ENCODE results near the gene CPNE4. TPM values are rescaled to one million over a fixed set of nuclear protein-coding genes. Genes with fewer than 3 reads are reported as not detected.

Gene CPNE4
- total RNA-seq, 1 experiment from 2014 or later, result 31.1 TPM

DNA sequence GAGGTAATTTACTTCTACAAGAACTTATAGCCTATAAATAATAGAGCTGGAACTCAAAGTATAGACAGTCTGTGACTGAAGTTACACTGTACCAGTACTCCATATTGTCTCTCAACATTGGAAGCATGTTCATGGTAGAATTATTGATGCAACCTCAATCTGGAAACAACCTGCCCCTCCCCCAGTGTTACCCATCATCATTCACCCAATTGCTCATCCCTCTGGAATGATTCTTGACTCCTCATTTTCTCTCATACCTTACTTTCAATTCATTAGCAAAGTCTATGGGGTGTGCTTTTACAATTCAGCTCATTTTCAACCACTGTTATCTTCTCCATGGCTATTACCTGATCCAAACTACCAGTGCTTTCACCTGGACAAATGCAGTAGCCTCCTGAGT is 151.7 kb downstream of the CPNE4 start:
- Mint-ChIP-seq H3K27ac (ENCODE audit: unreplicated experiment) (no peak overlapping the region), H3K4me3 (ENCODE audit: low read depth, unreplicated experiment) (no peak overlapping the region), H3K4me1 (ENCODE audit: low read depth, unreplicated experiment) (peaks cover 8% of the 10 kb centered on the region), H3K36me3 (ENCODE audit: insufficient read depth, unreplicated experiment) (no peaks in the 10 kb centered on the region), H3K27me3 (ENCODE audit: unreplicated experiment) (no peaks in the 10 kb centered on the region), H3K9me3 (ENCODE audit: low read depth, unreplicated experiment) (peaks cover 3% of the 10 kb centered on the region)
- no peak for DNase-seq
- intact Hi-C loops (cut with micrococcal nuclease; ENCODE audit: unreplicated experiment), result no loop called here
- TF ChIP-seq, protein P1, sequence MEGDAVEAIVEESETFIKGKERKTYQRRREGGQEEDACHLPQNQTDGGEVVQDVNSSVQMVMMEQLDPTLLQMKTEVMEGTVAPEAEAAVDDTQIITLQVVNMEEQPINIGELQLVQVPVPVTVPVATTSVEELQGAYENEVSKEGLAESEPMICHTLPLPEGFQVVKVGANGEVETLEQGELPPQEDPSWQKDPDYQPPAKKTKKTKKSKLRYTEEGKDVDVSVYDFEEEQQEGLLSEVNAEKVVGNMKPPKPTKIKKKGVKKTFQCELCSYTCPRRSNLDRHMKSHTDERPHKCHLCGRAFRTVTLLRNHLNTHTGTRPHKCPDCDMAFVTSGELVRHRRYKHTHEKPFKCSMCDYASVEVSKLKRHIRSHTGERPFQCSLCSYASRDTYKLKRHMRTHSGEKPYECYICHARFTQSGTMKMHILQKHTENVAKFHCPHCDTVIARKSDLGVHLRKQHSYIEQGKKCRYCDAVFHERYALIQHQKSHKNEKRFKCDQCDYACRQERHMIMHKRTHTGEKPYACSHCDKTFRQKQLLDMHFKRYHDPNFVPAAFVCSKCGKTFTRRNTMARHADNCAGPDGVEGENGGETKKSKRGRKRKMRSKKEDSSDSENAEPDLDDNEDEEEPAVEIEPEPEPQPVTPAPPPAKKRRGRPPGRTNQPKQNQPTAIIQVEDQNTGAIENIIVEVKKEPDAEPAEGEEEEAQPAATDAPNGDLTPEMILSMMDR (IDR thresholded peaks at IDR 0.05; ENCODE audit: unreplicated experiment), result no peak
- CTCF ChIA-PET, result interaction anchor here (0.7 kb wide), 1 partner anchor 88 kb away, joined by 4 read pairs; no protein-coding TSS in a partner anchor
- no TSS peak for BruUV-seq (replicated peaks)

DNA sequence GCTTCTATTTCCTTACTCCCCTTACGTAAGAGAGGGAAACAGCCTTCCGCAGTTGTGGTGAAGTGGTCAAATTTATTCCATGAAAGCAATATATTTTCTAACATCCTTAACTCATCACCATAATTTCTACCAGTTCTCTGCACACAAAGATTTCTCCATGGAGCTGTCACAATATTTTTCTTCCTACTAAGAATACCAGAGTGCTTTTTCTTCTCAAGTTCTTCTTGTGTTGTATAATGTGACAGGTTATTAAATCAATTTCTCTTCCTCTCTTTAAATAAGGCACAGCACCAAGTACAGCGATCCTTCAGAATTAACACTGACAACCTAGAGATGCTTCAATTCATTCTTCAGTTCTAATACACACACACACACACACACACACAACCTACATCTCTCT is 153.0 kb downstream of the CPNE4 start:
- no peak overlapping the region for H3K27ac Mint-ChIP-seq (ENCODE audit: unreplicated experiment)
- intact Hi-C loops (cut with micrococcal nuclease; ENCODE audit: unreplicated experiment), result no loop called here
- H3K4me3 Mint-ChIP-seq (ENCODE audit: low read depth, unreplicated experiment), result no peak overlapping the region
- H3K36me3 Mint-ChIP-seq (ENCODE audit: insufficient read depth, unreplicated experiment), result no peaks in the 10 kb centered on the region
- CTCF ChIA-PET, result no interaction called here
- H3K4me1 Mint-ChIP-seq (ENCODE audit: low read depth, unreplicated experiment), result peaks cover 8% of the 10 kb centered on the region
- TF ChIP-seq, protein P1 (IDR thresholded peaks at IDR 0.05; ENCODE audit: unreplicated experiment), result no peak
- no peaks in the 10 kb centered on the region for H3K9me3 Mint-ChIP-seq (ENCODE audit: low read depth, unreplicated experiment)
- BruUV-seq (replicated peaks), result no TSS peak
- no peaks in the 10 kb centered on the region for H3K27me3 Mint-ChIP-seq (ENCODE audit: unreplicated experiment)
- no peak for DNase-seq

DNA sequence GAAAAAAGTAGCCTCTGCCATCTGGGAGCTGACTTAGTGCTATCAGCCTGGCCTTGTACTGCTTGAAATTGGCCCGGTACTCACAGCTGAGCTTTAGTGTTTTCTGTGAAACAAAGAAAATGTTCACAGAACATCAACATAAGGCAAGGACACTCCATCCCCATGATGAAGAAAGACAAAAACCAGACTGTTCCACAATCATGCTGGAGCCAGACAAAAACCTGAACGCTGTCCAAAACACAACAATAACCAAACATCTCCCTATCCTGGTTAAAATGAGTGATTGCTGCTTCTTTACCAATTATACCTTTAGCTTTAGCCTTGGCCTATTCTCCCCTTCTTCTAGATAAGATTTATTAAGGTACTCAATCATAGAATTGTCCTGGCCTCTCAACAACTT is 153.9 kb downstream of the CPNE4 start:
- Mint-ChIP-seq H3K27me3 (ENCODE audit: unreplicated experiment) (no peaks in the 10 kb centered on the region), H3K4me3 (ENCODE audit: low read depth, unreplicated experiment) (no peak overlapping the region), H3K4me1 (ENCODE audit: low read depth, unreplicated experiment) (peaks cover 8% of the 10 kb centered on the region), H3K36me3 (ENCODE audit: insufficient read depth, unreplicated experiment) (no peaks in the 10 kb centered on the region), H3K9me3 (ENCODE audit: low read depth, unreplicated experiment) (no peaks in the 10 kb centered on the region), H3K27ac (ENCODE audit: unreplicated experiment) (no peak overlapping the region)
- TF ChIP-seq, protein P1 (IDR thresholded peaks at IDR 0.05; ENCODE audit: unreplicated experiment), result no peak
- BruUV-seq (replicated peaks), result no TSS peak
- no peak for DNase-seq
- intact Hi-C loops (cut with micrococcal nuclease; ENCODE audit: unreplicated experiment), result no loop called here
- CTCF ChIA-PET, result interaction anchor here (0.6 kb wide), 1 partner anchor 375 kb away, joined by 3 read pairs; no protein-coding TSS in a partner anchor

DNA sequence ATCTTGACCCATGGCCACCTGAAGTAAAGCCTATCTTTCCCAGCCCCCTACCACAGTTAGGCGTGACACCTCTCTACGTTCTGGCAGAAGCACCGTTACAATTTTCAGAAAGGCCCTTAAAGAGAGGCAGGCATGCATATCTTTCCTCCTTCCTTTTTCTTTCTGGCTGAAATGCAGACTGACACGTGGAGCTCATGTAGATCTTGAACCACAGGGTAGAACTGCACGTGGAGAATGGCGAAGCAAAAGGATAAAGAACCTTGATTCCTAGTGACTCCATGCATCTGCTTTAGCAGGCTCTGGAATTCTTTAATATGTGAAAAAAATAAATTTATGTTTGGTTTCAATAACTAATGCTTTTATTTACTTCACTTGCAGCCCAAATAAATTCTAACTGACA is 166.6 kb downstream of the CPNE4 start:
- no peaks in the 10 kb centered on the region for H3K4me1 Mint-ChIP-seq (ENCODE audit: low read depth, unreplicated experiment)
- TF ChIP-seq, protein P1 (IDR thresholded peaks at IDR 0.05; ENCODE audit: unreplicated experiment), result no peak
- H3K27ac Mint-ChIP-seq (ENCODE audit: unreplicated experiment), result no peak overlapping the region
- BruUV-seq (replicated peaks), result no TSS peak
- H3K36me3 Mint-ChIP-seq (ENCODE audit: insufficient read depth, unreplicated experiment), result no peaks in the 10 kb centered on the region
- no peak overlapping the region for H3K4me3 Mint-ChIP-seq (ENCODE audit: low read depth, unreplicated experiment)
- CTCF ChIA-PET, result interaction anchor here (1.7 kb wide), 1 partner anchor 36 kb away, joined by 3 read pairs; no protein-coding TSS in a partner anchor
- intact Hi-C loops (cut with micrococcal nuclease; ENCODE audit: unreplicated experiment), result no loop called here
- no peaks in the 10 kb centered on the region for H3K27me3 Mint-ChIP-seq (ENCODE audit: unreplicated experiment)
- H3K9me3 Mint-ChIP-seq (ENCODE audit: low read depth, unreplicated experiment), result peaks cover 4% of the 10 kb centered on the region
- no peak for DNase-seq
